Fibroblast of lung (primary cell): ENCODE measurements around the gene NYNRIN. TPM values are rescaled to one million over a fixed set of nuclear protein-coding genes. Genes with fewer than 3 reads are reported as not detected.
A peak's percentile ranks its signal among the peaks of the same experiment; 100 is the strongest.

ENCODE experiments used
- DNase-seq, 2 donors: peaks; one replicate each; pipeline versions ENCODE4 v3.0.0 to v3.0.0-alpha.2; 2010; ENCODE audit warnings: low read depth in 2 of 2
- H2AFZ ChIP-seq: 2 replicates; pipeline ENCODE4 v1.5.1; 2012; ENCODE audit warnings: low read length, control low read depth, inconsistent platforms
- H3K27ac ChIP-seq: 2 replicates; pipeline ENCODE4 v1.5.1; 2011; ENCODE audit warnings: low read length, control low read depth; ENCODE audit not compliant: insufficient read depth
- H3K27me3 ChIP-seq: 2 replicates; pipeline ENCODE4 v1.5.1; 2011; ENCODE audit warnings: mild to moderate bottlenecking, low read length; ENCODE audit not compliant: control insufficient read depth, insufficient read depth
- H3K36me3 ChIP-seq: 2 replicates; pipeline ENCODE4 v1.5.1; 2011; ENCODE audit warnings: low read length; ENCODE audit not compliant: control insufficient read depth, insufficient read depth
- H3K4me1 ChIP-seq: 2 replicates; pipeline ENCODE4 v1.5.1; 2011; ENCODE audit warnings: low read length; ENCODE audit not compliant: control insufficient read depth, insufficient read depth; ENCODE audit errors: extremely low read depth
- H3K4me2 ChIP-seq: 2 replicates; pipeline ENCODE4 v1.5.1; 2011; ENCODE audit warnings: low read length, control low read depth; ENCODE audit not compliant: insufficient read depth; ENCODE audit errors: extremely low read depth
- H3K4me3 ChIP-seq, 4 experiments: fragments of 200-600 bp in 1 of 4; sonication (generic) in 1 of 4; replicated peaks in 1 of 4; 2 replicates each; pipeline ENCODE4 v1.5.1; 2011 to 2016; ENCODE audit warnings: low read length in 4 of 4, low read depth in 3 of 4, mild to moderate bottlenecking in 3 of 4, control low read depth in 2 of 4, inconsistent platforms in 1 of 4, mixed read lengths in 1 of 4; ENCODE audit not compliant: insufficient read depth in 1 of 4; ENCODE audit errors: control extremely low read depth in 1 of 4
- H3K79me2 ChIP-seq: 2 replicates; pipeline ENCODE4 v1.5.1; 2012; ENCODE audit warnings: mild to moderate bottlenecking, low read length, inconsistent platforms; ENCODE audit not compliant: control insufficient read depth, insufficient read depth
- H3K9ac ChIP-seq: 2 replicates; pipeline ENCODE4 v1.5.1; 2011; ENCODE audit warnings: mild to moderate bottlenecking, low read length, control low read depth; ENCODE audit not compliant: insufficient read depth
- H3K9me3 ChIP-seq: 2 replicates; pipeline ENCODE4 v1.5.1; 2012; ENCODE audit warnings: low read depth, low read length; ENCODE audit not compliant: control insufficient read depth, insufficient read depth
- H4K20me1 ChIP-seq: 2 replicates; pipeline ENCODE4 v1.5.1; 2011; ENCODE audit warnings: low read length; ENCODE audit not compliant: control insufficient read depth, insufficient read depth; ENCODE audit errors: extremely low read depth
- EZH2 ChIP-seq: IDR thresholded peaks from 2 replicates; pipeline ENCODE4 v1.5.1; 2012; ENCODE audit warnings: low read length, control low read depth, mild to moderate bottlenecking; ENCODE audit errors: missing control alignments
- polyA plus RNA-seq, 2 donors: library from polyadenylated mRNA; depleted of rRNA in 1 of 2; stranded (reverse) in 1 of 2; unstranded in 1 of 2; fragments of >200 nt; gene quantifications; 2 replicates each; pipeline ENCODE4 v1.2.1, GENCODE V29; 2011 to 2012; ENCODE audit warnings: missing spikeins in 1 of 2
- total RNA-seq: library from RNA; depleted of rRNA; stranded (reverse); fragments of >200 nt; gene quantifications from 2 replicates; pipeline ENCODE4 v1.2.1, GENCODE V29; 2014
- TF ChIP-seq, protein P1 (sequence below), 2 donors: IDR thresholded peaks in 1 of 2; conservative IDR thresholded peaks in 1 of 2; 1 replicate in 1 of 2; 2 replicates in 1 of 2; pipeline ENCODE4 v1.5.1; 2011 to 2012; ENCODE audit warnings: low read length in 2 of 2, control low read depth in 1 of 2, inconsistent platforms in 1 of 2, low read depth in 1 of 2, mild to moderate bottlenecking in 1 of 2

The NYNRIN gene
- total and polyA plus RNA-seq, 2 donors (not counting 1 experiment from before 2014, with no cell fraction given): 7.7 to 16.2 TPM

DNA sequence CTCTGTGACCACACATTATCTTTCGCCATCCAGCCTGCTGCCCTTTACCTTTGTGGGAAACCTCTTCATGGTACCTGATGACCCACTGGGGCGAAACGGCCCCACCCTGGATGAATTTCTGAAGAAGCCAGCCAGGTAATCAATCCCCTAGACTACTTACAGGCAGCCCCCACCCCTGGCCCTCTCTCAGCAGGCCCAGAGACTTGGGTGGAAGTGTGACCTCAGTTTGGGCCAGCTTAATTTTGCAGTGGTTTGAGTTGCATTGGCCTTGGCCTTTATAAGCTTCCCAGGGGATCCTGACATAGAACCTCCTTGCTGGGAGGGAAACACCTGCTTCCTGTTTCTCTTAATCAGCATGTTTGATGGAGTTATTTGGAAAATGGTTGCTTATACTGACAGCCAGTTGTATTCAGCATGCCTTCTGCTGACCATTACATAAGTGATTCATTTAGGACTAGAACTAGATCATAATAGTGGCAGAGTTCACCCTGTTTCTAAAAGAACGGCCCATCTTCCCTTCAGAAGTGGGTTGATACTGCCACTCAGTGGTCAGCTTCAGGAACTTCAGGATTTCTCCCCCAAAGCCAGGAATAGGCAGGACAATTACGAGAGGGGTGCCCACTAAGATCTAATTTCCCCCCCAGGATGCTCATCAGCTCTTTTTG is 37.7 kb downstream of the NYNRIN start:
- H3K4me3 ChIP-seq: no peak overlapping the region
- peaks cover 11% of the 10 kb centered on the region for H3K4me1 ChIP-seq
- no peak overlapping the region for H2AFZ ChIP-seq
- no peaks in the 10 kb centered on the region for H3K9me3 ChIP-seq
- DNase-seq: peak; percentile 61 to 87
- peaks cover 40% of the 10 kb centered on the region for H3K36me3 ChIP-seq
- no peak overlapping the region for H3K9ac ChIP-seq
- peaks cover 17% of the 10 kb centered on the region for H3K79me2 ChIP-seq
- no peak overlapping the region for H3K27ac ChIP-seq
- H3K27me3 ChIP-seq: no peaks in the 10 kb centered on the region
- H3K4me2 ChIP-seq: no peak overlapping the region
- no peaks in the 10 kb centered on the region for H4K20me1 ChIP-seq
- TF ChIP-seq EZH2: no peak
- TF ChIP-seq, protein P1, sequence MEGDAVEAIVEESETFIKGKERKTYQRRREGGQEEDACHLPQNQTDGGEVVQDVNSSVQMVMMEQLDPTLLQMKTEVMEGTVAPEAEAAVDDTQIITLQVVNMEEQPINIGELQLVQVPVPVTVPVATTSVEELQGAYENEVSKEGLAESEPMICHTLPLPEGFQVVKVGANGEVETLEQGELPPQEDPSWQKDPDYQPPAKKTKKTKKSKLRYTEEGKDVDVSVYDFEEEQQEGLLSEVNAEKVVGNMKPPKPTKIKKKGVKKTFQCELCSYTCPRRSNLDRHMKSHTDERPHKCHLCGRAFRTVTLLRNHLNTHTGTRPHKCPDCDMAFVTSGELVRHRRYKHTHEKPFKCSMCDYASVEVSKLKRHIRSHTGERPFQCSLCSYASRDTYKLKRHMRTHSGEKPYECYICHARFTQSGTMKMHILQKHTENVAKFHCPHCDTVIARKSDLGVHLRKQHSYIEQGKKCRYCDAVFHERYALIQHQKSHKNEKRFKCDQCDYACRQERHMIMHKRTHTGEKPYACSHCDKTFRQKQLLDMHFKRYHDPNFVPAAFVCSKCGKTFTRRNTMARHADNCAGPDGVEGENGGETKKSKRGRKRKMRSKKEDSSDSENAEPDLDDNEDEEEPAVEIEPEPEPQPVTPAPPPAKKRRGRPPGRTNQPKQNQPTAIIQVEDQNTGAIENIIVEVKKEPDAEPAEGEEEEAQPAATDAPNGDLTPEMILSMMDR (conservative IDR thresholded peaks at IDR 0.05 in 1 of 2, IDR thresholded peaks at IDR 0.05 in 1 of 2; ENCODE audit: low read depth in 1 of 2, low read length in 2 of 2): peak; percentile 80 to 83

DNA sequence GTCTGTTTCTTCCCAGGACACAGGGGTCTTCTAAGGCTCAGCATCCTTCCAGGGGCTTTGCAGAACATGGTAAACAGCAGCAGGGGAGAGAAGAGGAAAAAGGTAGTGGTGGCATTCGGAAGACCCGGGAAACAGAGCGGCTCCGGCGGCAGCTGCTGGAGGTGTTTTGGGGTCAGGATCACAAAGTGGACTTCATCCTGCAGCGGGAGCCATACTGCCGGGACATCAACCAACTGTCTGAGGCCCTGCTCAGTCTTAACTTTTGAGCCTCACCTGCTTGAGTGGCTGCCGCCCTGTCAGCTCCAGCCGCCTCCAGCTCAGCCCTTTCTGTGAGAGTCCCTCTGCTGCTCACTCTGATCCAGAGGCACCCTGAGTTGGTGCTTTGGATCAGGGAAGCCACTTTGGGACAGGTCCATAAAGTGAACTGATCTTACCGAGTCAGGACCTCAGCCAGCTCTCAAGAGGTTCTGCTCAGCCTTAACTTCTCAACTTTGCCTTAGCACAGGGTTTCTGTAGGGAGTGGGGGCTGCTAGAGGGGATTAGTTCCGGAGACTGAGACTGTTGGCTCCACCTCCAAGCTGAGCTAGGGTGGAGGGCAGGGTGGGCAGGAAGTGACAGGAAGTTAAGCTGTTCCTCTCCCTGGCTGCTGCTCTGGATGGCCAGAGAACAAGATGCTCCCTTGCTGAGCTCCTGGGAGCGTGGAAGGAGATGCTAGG is 38.4 kb downstream of the NYNRIN start:
- Histone ChIP-seq H4K20me1 (no peaks in the 10 kb centered on the region), H3K4me1 (peaks cover 7% of the 10 kb centered on the region), H2AFZ (no peak overlapping the region), H3K27ac (peak overlapping the region; percentile 21), H3K36me3 (peaks cover 37% of the 10 kb centered on the region), H3K4me2 (no peak overlapping the region), H3K79me2 (peaks cover 13% of the 10 kb centered on the region), H3K27me3 (no peaks in the 10 kb centered on the region), H3K4me3 (no peak overlapping the region), H3K9me3 (no peaks in the 10 kb centered on the region), H3K9ac (no peak overlapping the region)
- TF ChIP-seq, protein P1 (conservative IDR thresholded peaks at IDR 0.05 in 1 of 2, IDR thresholded peaks at IDR 0.05 in 1 of 2; ENCODE audit: low read depth in 1 of 2, low read length in 2 of 2): no peak
- TF ChIP-seq EZH2: no peak
- DNase-seq: no peak

DNA sequence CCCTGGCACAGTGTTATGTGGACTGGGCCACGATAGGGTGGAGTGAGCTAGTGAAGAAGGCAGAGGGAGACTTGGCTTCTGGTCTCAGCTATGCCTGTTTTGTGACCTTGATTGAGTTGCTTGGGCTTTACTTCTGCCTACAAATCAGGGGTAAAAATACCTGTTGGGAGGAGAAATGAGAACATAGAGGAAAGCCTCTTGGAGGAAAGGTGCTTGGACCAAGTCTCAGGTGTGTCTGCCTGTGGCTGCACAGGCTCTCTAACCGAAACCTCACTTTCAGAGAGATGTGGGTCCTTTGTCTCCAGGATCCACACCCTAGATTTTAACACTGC is 38.9 kb downstream of the NYNRIN start:
- peaks cover 32% of the 10 kb centered on the region for H3K36me3 ChIP-seq
- peak overlapping the region; percentile 21 for H3K27ac ChIP-seq
- no peaks in the 10 kb centered on the region for H4K20me1 ChIP-seq
- no peak overlapping the region for H3K4me2 ChIP-seq
- TF ChIP-seq, protein P1 (conservative IDR thresholded peaks at IDR 0.05 in 1 of 2, IDR thresholded peaks at IDR 0.05 in 1 of 2; ENCODE audit: low read depth in 1 of 2, low read length in 2 of 2): no peak
- TF ChIP-seq EZH2: no peak
- no peak overlapping the region for H3K4me3 ChIP-seq
- H3K79me2 ChIP-seq: peaks cover 9% of the 10 kb centered on the region
- no peak overlapping the region for H3K9ac ChIP-seq
- no peak for DNase-seq
- no peak overlapping the region for H2AFZ ChIP-seq
- H3K9me3 ChIP-seq: no peaks in the 10 kb centered on the region
- H3K27me3 ChIP-seq: no peaks in the 10 kb centered on the region
- peaks cover 4% of the 10 kb centered on the region for H3K4me1 ChIP-seq
